GM23338 (cell line): Measurements from ENCODE around the gene NIPBL.

ENCODE experiments used
- EZH2 ChIP-seq: fragments of 200-600 bp; sonication (generic); IDR thresholded peaks from one replicate; pipeline ENCODE4 v1.8.0; 2017; ENCODE audit warnings: antibody characterized with exemption, mild to moderate bottlenecking, low read depth; ENCODE audit not compliant: unreplicated experiment
- EZH2phosphoT487 ChIP-seq: fragments of 200-600 bp; sonication (generic); IDR thresholded peaks from one replicate; pipeline ENCODE4 v1.8.1; 2018; ENCODE audit warnings: antibody characterized with exemption; ENCODE audit not compliant: unreplicated experiment
- POLR2AphosphoS5 ChIP-seq: IDR thresholded peaks from 2 replicates; pipeline ENCODE4 v1.6.1; 2016; ENCODE audit warnings: antibody characterized with exemption, low read depth
- TF ChIP-seq, protein P1 (sequence below), 2 experiments: fragments of 200-600 bp in 1 of 2; sonication (generic) in 1 of 2; conservative IDR thresholded peaks; 2 replicates each; pipeline versions ENCODE4 v1.5.1 to v1.6.1; 2016 to 2017; ENCODE audit warnings: antibody characterized with exemption in 2 of 2, low read depth in 2 of 2, mild to moderate bottlenecking in 2 of 2, moderate library complexity in 1 of 2
- TF ChIP-seq, protein P2 (sequence below): IDR thresholded peaks from one replicate; pipeline ENCODE4 v1.6.1; 2018; ENCODE audit warnings: antibody characterized with exemption; ENCODE audit not compliant: unreplicated experiment

DNA sequence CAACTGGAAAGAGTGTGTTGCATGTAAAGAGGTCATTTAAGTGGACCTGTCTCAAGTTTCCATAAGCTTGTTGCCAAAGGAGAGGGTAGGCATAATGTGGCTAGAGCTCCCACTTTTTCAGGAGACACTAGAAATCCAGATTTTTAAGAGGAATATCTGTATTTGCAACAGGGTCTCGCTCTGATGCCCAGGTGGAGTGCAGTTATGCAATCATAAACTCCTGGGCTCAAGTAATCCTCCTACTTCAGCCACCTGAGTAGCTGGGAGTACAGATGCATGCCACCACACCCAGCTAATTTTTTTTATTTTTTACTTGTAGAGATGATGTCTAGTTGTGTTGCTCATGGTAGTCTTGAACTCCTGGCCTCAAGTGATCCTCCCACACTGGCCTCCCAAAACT lies 183.5 kb downstream of the NIPBL start:
- TF ChIP-seq, protein P1, sequence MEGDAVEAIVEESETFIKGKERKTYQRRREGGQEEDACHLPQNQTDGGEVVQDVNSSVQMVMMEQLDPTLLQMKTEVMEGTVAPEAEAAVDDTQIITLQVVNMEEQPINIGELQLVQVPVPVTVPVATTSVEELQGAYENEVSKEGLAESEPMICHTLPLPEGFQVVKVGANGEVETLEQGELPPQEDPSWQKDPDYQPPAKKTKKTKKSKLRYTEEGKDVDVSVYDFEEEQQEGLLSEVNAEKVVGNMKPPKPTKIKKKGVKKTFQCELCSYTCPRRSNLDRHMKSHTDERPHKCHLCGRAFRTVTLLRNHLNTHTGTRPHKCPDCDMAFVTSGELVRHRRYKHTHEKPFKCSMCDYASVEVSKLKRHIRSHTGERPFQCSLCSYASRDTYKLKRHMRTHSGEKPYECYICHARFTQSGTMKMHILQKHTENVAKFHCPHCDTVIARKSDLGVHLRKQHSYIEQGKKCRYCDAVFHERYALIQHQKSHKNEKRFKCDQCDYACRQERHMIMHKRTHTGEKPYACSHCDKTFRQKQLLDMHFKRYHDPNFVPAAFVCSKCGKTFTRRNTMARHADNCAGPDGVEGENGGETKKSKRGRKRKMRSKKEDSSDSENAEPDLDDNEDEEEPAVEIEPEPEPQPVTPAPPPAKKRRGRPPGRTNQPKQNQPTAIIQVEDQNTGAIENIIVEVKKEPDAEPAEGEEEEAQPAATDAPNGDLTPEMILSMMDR (conservative IDR thresholded peaks at IDR 0.05; ENCODE audit: low read depth in 2 of 2) = no peak
- no peak for TF ChIP-seq EZH2
- no peak for TF ChIP-seq EZH2phosphoT487
- no peak for TF ChIP-seq POLR2AphosphoS5
- TF ChIP-seq, protein P2, sequence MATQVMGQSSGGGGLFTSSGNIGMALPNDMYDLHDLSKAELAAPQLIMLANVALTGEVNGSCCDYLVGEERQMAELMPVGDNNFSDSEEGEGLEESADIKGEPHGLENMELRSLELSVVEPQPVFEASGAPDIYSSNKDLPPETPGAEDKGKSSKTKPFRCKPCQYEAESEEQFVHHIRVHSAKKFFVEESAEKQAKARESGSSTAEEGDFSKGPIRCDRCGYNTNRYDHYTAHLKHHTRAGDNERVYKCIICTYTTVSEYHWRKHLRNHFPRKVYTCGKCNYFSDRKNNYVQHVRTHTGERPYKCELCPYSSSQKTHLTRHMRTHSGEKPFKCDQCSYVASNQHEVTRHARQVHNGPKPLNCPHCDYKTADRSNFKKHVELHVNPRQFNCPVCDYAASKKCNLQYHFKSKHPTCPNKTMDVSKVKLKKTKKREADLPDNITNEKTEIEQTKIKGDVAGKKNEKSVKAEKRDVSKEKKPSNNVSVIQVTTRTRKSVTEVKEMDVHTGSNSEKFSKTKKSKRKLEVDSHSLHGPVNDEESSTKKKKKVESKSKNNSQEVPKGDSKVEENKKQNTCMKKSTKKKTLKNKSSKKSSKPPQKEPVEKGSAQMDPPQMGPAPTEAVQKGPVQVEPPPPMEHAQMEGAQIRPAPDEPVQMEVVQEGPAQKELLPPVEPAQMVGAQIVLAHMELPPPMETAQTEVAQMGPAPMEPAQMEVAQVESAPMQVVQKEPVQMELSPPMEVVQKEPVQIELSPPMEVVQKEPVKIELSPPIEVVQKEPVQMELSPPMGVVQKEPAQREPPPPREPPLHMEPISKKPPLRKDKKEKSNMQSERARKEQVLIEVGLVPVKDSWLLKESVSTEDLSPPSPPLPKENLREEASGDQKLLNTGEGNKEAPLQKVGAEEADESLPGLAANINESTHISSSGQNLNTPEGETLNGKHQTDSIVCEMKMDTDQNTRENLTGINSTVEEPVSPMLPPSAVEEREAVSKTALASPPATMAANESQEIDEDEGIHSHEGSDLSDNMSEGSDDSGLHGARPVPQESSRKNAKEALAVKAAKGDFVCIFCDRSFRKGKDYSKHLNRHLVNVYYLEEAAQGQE = no peak
